Mucosa of descending colon (tissue), 3 donors: ENCODE data around the gene TCP11L2. TPM values are rescaled to one million over a fixed set of nuclear protein-coding genes. Genes with fewer than 3 reads are reported as not detected.

ENCODE experiments used
- ATAC-seq: fragments of 200-7000 bp; cut with Tn5 transposase; one replicate; pipeline ENCODE4 v1.9.1; 2020; ENCODE audit warnings: mild to moderate bottlenecking, moderate library complexity
- DNase-seq, 3 donors: peaks; one replicate each; pipeline ENCODE4 v3.0.0-alpha.2; 2020
- H3K36me3 ChIP-seq: fragments of 200-600 bp; one replicate; pipeline ENCODE4 v1.8.0; 2021; ENCODE audit warnings: low read depth, mild to moderate bottlenecking
- H3K4me1 ChIP-seq: fragments of 200-600 bp; one replicate; pipeline ENCODE4 v1.8.0; 2021; ENCODE audit warnings: low read depth, mild to moderate bottlenecking
- H3K4me3 ChIP-seq: fragments of 200-600 bp; one replicate; pipeline ENCODE4 v1.8.0; 2021; ENCODE audit warnings: mild to moderate bottlenecking
- H3K9me3 ChIP-seq: fragments of 200-600 bp; one replicate; pipeline ENCODE4 v1.8.0; 2021; ENCODE audit warnings: mild to moderate bottlenecking
- CTCF ChIP-seq: fragments of 200-600 bp; IDR thresholded peaks from one replicate; pipeline ENCODE4 v1.8.0; 2022; ENCODE audit warnings: antibody characterized with exemption, mild to moderate bottlenecking
- intact Hi-C, 2 donors: fragments of 100-400 bp; cut with DNase I in 1 of 2; cut with micrococcal nuclease in 1 of 2; formaldehyde crosslinking; loops; one replicate each; pipeline versions ENCODE4 v1.11.0 to v1.11.1; 2022; cut with DNase I, micrococcal nuclease
- total RNA-seq, 3 donors: library from RNA; stranded (reverse); fragmentation: NEBNext Ultra II Directional in 2 of 3; extraction: Animal tissue kit (Norgen Biotek cat#: 25700) in 2 of 3; gene quantifications; one replicate each; pipeline versions ENCODE4 v1.2.1 to v1.2.4, GENCODE V29; 2021 to 2023
- donor health status: DM: no; HTN: no; CAD: no; lungs with moderate emphysema.
- donor health status: DM: no; HTN: no; CAD: no.
- donor health status: DM: no; HTN: yes; CAD: no.

Gene TCP11L2
- total RNA-seq, 3 donors from 2014 or later: 32.1 to 54.5 (median 44.8) TPM

- no peaks in the 10 kb centered on the region for H3K4me1 ChIP-seq
- ATAC-seq (no peak), DNase-seq (no peak)
- no peaks in the 10 kb centered on the region for H3K36me3 ChIP-seq
- no peak overlapping the region for H3K4me3 ChIP-seq
- TF ChIP-seq CTCF: no peak
- intact Hi-C loops: no loop called here
- H3K9me3 ChIP-seq: no peaks in the 10 kb centered on the region
These were observed 13.3 kb upstream of the TCP11L2 start for GRCh38 chr12:106289196-106289681.

GRCh38 chr12:106290666-106291065, 11.9 kb upstream of the TCP11L2 start:
- TF ChIP-seq CTCF: no peak
- no peak for DNase-seq
- Histone ChIP-seq H3K36me3 (no peaks in the 10 kb centered on the region), H3K4me3 (no peak overlapping the region), H3K4me1 (no peaks in the 10 kb centered on the region), H3K9me3 (no peaks in the 10 kb centered on the region)
- peak; percentile 69 for ATAC-seq
- intact Hi-C loops: no loop called here

DNA sequence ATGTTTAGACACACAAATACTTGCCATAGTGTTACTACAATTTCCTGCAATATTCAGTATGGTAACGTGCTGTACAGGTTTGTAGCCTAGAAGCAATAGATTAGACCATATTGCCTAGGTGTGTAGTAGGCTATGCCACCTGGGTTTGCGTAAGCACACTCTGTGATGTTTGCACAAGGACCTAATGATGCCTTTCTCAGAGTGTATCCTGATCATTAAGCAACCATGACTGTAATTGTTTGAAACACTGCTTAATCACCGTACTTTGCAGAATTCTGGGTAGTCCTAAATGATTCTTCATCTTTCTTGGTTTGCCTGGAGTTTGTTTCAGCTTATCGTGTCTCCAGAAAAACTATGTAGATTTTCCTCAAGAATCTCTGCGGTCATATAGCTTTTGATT, 11.2 kb upstream of the TCP11L2 start:
- intact Hi-C loops: no loop called here
- H3K9me3 ChIP-seq: no peaks in the 10 kb centered on the region
- no peak for DNase-seq
- peak; percentile 90 for ATAC-seq
- TF ChIP-seq CTCF: no peak
- no peak overlapping the region for H3K4me3 ChIP-seq
- H3K4me1 ChIP-seq: no peaks in the 10 kb centered on the region
- H3K36me3 ChIP-seq: no peaks in the 10 kb centered on the region

DNA sequence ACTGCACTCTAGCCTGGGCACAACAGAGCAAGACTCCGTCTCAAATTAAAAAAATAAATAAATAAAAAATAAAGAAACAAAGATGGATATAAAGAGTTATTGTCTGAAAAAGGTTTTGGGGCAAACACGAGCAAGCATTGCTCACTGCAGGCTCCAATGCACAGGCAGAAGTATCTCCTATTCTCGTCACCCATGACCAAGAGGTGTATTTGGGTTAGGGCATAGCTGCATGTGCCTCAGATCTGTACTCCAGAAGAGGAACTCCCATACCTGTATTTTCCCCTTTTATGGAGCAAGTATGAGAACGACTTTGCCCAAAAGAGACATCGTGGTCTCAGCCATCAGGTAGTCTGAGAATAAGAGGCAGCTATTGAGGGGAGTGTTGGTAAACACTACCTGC, 10.2 kb upstream of the TCP11L2 start:
- Histone ChIP-seq H3K36me3 (no peaks in the 10 kb centered on the region), H3K4me3 (no peak overlapping the region), H3K9me3 (no peaks in the 10 kb centered on the region), H3K4me1 (no peaks in the 10 kb centered on the region)
- DNase-seq (no peak), ATAC-seq (no peak)
- TF ChIP-seq CTCF: no peak
- intact Hi-C loops: no loop called here

GRCh38 chr12:106296179-106296877, 6.2 kb upstream of the TCP11L2 start:
- intact Hi-C loops: no loop called here
- ATAC-seq (peak; percentile 78), DNase-seq (no peak)
- Histone ChIP-seq H3K4me3 (no peak overlapping the region), H3K36me3 (no peaks in the 10 kb centered on the region), H3K9me3 (no peaks in the 10 kb centered on the region), H3K4me1 (peaks cover 9% of the 10 kb centered on the region)
- no peak for TF ChIP-seq CTCF
